HL-60 (cell line): ENCODE measurements around the gene SEMA4A.

ENCODE experiments used
- DNase-seq, 2 experiments: peaks; one replicate each; pipeline ENCODE4 v3.0.0-alpha.2; 2010 to 2020; ENCODE audit warnings: low read depth in 1 of 2, low spot score in 1 of 2
- H3K27ac ChIP-seq: fragments of 250-450 bp; sonication (Bioruptor Pico); replicated peaks from 2 replicates; pipeline ENCODE4 v1.5.1; 2020; ENCODE audit warnings: mild to moderate bottlenecking, moderate library complexity
- H3K27me3 ChIP-seq: fragments of 250-450 bp; sonication (Bioruptor Pico); 2 replicates; pipeline ENCODE4 v1.5.1; 2021; ENCODE audit warnings: mild to moderate bottlenecking, moderate library complexity; ENCODE audit not compliant: insufficient read depth, poor library complexity, severe bottlenecking
- H3K4me3 ChIP-seq: replicated peaks from 2 replicates; pipeline ENCODE4 v1.5.1; 2011; ENCODE audit warnings: mild to moderate bottlenecking, control low read depth, low read length; ENCODE audit not compliant: insufficient read depth
- GABPA ChIP-seq: IDR thresholded peaks from 2 replicates; pipeline ENCODE4 v1.6.1; 2012; ENCODE audit warnings: low read depth
- POLR2AphosphoS5 ChIP-seq: IDR thresholded peaks from 2 replicates; pipeline ENCODE4 v1.6.1; 2012; ENCODE audit warnings: low read depth
- SPI1 ChIP-seq: IDR thresholded peaks from 2 replicates; pipeline ENCODE4 v1.6.1; 2012; ENCODE audit warnings: low read depth, mild to moderate bottlenecking, borderline replicate concordance
- TF ChIP-seq, protein P1 (sequence below): IDR thresholded peaks from one replicate; pipeline ENCODE4 v1.5.1; 2011; ENCODE audit warnings: low read length, control low read depth, inconsistent platforms; ENCODE audit not compliant: insufficient read depth
- TF ChIP-seq, protein P2 (sequence below): IDR thresholded peaks from 2 replicates; pipeline ENCODE4 v1.6.1; 2012; ENCODE audit warnings: low read depth; ENCODE audit not compliant: insufficient replicate concordance

The SEMA4A gene

GRCh38 chr1:156110252-156110651, 43.1 kb upstream of the SEMA4A start:
- Histone ChIP-seq H3K27ac (no peak overlapping the region), H3K4me3 (no peak overlapping the region), H3K27me3 (no peaks in the 10 kb centered on the region)
- no peak for DNase-seq
- TF ChIP-seq GABPA: no peak
- TF ChIP-seq POLR2AphosphoS5: no peak
- no peak for TF ChIP-seq SPI1
- TF ChIP-seq, protein P1, sequence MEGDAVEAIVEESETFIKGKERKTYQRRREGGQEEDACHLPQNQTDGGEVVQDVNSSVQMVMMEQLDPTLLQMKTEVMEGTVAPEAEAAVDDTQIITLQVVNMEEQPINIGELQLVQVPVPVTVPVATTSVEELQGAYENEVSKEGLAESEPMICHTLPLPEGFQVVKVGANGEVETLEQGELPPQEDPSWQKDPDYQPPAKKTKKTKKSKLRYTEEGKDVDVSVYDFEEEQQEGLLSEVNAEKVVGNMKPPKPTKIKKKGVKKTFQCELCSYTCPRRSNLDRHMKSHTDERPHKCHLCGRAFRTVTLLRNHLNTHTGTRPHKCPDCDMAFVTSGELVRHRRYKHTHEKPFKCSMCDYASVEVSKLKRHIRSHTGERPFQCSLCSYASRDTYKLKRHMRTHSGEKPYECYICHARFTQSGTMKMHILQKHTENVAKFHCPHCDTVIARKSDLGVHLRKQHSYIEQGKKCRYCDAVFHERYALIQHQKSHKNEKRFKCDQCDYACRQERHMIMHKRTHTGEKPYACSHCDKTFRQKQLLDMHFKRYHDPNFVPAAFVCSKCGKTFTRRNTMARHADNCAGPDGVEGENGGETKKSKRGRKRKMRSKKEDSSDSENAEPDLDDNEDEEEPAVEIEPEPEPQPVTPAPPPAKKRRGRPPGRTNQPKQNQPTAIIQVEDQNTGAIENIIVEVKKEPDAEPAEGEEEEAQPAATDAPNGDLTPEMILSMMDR: no peak
- TF ChIP-seq, protein P2, sequence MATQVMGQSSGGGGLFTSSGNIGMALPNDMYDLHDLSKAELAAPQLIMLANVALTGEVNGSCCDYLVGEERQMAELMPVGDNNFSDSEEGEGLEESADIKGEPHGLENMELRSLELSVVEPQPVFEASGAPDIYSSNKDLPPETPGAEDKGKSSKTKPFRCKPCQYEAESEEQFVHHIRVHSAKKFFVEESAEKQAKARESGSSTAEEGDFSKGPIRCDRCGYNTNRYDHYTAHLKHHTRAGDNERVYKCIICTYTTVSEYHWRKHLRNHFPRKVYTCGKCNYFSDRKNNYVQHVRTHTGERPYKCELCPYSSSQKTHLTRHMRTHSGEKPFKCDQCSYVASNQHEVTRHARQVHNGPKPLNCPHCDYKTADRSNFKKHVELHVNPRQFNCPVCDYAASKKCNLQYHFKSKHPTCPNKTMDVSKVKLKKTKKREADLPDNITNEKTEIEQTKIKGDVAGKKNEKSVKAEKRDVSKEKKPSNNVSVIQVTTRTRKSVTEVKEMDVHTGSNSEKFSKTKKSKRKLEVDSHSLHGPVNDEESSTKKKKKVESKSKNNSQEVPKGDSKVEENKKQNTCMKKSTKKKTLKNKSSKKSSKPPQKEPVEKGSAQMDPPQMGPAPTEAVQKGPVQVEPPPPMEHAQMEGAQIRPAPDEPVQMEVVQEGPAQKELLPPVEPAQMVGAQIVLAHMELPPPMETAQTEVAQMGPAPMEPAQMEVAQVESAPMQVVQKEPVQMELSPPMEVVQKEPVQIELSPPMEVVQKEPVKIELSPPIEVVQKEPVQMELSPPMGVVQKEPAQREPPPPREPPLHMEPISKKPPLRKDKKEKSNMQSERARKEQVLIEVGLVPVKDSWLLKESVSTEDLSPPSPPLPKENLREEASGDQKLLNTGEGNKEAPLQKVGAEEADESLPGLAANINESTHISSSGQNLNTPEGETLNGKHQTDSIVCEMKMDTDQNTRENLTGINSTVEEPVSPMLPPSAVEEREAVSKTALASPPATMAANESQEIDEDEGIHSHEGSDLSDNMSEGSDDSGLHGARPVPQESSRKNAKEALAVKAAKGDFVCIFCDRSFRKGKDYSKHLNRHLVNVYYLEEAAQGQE: no peak

- H3K4me3 ChIP-seq: no peak overlapping the region
- TF ChIP-seq, protein P1: no peak
- TF ChIP-seq SPI1 (no peak), POLR2AphosphoS5 (no peak), GABPA (no peak)
- TF ChIP-seq, protein P2: no peak
- H3K27me3 ChIP-seq: no peaks in the 10 kb centered on the region
- no peak overlapping the region for H3K27ac ChIP-seq
- DNase-seq: no peak
These were observed 41.9 kb upstream of the SEMA4A start for GRCh38 chr1:156111355-156111962.

DNA sequence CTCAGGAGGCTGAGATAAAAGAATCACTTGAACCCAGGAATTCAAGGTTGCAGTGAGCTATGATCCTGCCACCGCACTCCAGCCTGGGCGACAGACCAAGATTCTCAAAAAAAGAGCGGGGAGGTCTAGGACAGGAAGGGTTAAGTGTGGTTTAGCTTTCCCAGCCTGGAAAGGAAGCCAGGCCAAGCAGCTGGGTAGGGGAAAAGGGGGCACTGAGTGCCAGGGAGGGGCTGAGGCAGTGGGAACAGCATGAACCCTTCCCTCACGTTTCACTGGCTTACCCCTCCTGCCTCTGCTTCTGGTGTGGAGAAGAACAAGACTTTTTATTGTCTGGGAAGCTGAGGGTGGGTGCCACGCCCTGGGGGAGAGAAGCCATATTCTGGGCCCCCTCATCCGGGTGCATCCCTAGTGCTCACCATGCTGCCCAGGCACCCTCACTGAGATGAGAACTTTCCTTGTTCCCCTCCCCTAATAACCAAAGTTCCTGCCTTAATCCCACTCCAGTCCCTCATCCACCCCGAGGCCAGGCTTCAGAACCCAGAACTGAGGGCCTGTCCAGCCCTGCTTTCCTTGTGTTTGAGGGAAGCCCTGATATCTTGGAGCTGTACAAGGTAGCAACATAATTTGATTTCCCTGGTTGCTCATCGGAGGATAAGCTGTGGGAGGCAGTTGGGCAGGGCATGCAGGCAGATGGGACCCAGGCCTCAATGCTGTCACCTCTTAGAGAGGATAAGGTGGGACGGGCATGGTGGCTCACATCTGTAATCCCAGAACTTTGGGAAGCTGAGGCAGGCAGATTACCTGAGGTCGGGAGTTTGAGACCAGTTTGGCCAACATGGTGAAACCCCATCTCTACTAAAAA, 40.9 kb upstream of the SEMA4A start:
- Histone ChIP-seq H3K4me3 (no peak overlapping the region), H3K27me3 (no peaks in the 10 kb centered on the region), H3K27ac (no peak overlapping the region)
- TF ChIP-seq SPI1 (no peak), POLR2AphosphoS5 (no peak), GABPA (no peak)
- TF ChIP-seq, protein P1: no peak
- TF ChIP-seq, protein P2: no peak
- no peak for DNase-seq
